ENCODE results near the gene VDR. TPM values are rescaled to one million over a fixed set of nuclear protein-coding genes. Genes with fewer than 3 reads are reported as not detected.

The VDR gene
- total and polyA plus RNA-seq, 8 donors, result 1.1 to 32.1 (median 2.2) TPM

DNA sequence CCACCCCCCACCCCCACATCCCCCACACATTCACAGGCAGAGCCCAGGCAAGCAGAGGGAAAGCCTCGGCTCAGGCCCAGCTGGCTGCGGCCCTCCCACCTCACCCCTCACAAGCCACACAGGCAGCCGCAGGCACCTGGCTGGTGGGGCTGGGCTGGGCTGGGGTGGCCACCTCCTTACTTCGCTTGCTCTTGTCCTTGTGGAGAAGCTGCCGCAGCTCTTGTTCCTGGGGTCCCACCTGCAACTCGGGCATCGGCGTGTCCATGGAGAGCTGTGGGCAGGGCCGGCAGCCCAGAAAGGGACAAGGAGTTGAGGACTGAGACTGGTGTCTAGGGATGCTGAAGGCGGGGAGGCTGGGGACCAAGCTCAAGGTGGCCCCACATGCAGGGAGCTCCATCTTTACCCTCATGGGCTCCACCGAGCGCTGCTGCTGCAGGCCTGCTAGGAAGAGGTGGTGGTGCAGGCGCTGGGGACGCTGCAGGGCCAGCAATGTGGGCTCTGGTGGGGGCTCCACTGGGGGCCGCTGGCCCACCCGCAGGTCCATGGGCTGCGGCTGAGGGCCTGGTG is 106.3 kb downstream of the VDR start:
- Histone ChIP-seq H3K36me3 (peaks cover 3 to 56% of the 10 kb centered on the region in 2 donors), H3K27me3 (no peaks in the 10 kb centered on the region), H3K4me3 (no peak overlapping the region), H3K27ac (no peak overlapping the region), H3K9me3 (no peaks in the 10 kb centered on the region), H3K4me1 (peaks cover 32 to 45% of the 10 kb centered on the region in 2 donors)
- TF ChIP-seq, protein P1, sequence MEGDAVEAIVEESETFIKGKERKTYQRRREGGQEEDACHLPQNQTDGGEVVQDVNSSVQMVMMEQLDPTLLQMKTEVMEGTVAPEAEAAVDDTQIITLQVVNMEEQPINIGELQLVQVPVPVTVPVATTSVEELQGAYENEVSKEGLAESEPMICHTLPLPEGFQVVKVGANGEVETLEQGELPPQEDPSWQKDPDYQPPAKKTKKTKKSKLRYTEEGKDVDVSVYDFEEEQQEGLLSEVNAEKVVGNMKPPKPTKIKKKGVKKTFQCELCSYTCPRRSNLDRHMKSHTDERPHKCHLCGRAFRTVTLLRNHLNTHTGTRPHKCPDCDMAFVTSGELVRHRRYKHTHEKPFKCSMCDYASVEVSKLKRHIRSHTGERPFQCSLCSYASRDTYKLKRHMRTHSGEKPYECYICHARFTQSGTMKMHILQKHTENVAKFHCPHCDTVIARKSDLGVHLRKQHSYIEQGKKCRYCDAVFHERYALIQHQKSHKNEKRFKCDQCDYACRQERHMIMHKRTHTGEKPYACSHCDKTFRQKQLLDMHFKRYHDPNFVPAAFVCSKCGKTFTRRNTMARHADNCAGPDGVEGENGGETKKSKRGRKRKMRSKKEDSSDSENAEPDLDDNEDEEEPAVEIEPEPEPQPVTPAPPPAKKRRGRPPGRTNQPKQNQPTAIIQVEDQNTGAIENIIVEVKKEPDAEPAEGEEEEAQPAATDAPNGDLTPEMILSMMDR (IDR thresholded peaks at IDR 0.05), result no peak
- DNase-seq, result peak in 1 of 4 donors; percentile 60
- ATAC-seq, result no peak
- intact Hi-C loops (cut with DNase I), result loop anchor here in 1 of 2 donors (5.0 kb wide), 1 partner anchor 39 kb away; no protein-coding TSS in a partner anchor

GRCh38 chr12:47797441-47797840 is 107.4 kb downstream of the VDR start:
- peak; percentile 15 for ATAC-seq
- no peak for DNase-seq
- Histone ChIP-seq H3K36me3 (peaks cover 3 to 66% of the 10 kb centered on the region in 2 donors), H3K4me3 (no peak overlapping the region), H3K4me1 (peaks cover 22 to 35% of the 10 kb centered on the region in 2 donors), H3K27ac (no peak overlapping the region), H3K9me3 (no peaks in the 10 kb centered on the region), H3K27me3 (no peaks in the 10 kb centered on the region)
- intact Hi-C loops (cut with DNase I), result loop anchor here in 1 of 2 donors (5.0 kb wide), 1 partner anchor 40 kb away; no protein-coding TSS in a partner anchor
- TF ChIP-seq, protein P1 (IDR thresholded peaks at IDR 0.05), result peak in 1 of 2 donors; percentile 12

- Histone ChIP-seq H3K36me3 (peaks cover 3 to 81% of the 10 kb centered on the region in 2 donors), H3K27ac (no peak overlapping the region), H3K4me1 (peaks cover 10 to 19% of the 10 kb centered on the region in 2 donors), H3K9me3 (no peaks in the 10 kb centered on the region), H3K4me3 (no peak overlapping the region), H3K27me3 (no peaks in the 10 kb centered on the region)
- TF ChIP-seq, protein P1 (IDR thresholded peaks at IDR 0.05), result no peak
- intact Hi-C loops (cut with DNase I), result loop anchor here in 1 of 2 donors (5.0 kb wide), 1 partner anchor 41 kb away; no protein-coding TSS in a partner anchor
- ATAC-seq (no peak), DNase-seq (no peak)
Observed at GRCh38 chr12:47795814-47796411, 108.9 kb downstream of the VDR start.

- no peak overlapping the region for H3K4me3 ChIP-seq
- intact Hi-C loops (cut with DNase I), result loop anchor here in 1 of 2 donors (5.0 kb wide), 1 partner anchor 42 kb away; no protein-coding TSS in a partner anchor
- no peaks in the 10 kb centered on the region for H3K27me3 ChIP-seq
- H3K36me3 ChIP-seq, result peaks cover 3 to 88% of the 10 kb centered on the region in 2 donors
- no peak for ATAC-seq
- no peaks in the 10 kb centered on the region for H3K9me3 ChIP-seq
- DNase-seq, result no peak
- TF ChIP-seq, protein P1 (IDR thresholded peaks at IDR 0.05), result no peak
- peaks cover 9 to 13% of the 10 kb centered on the region in 2 donors for H3K4me1 ChIP-seq
- no peak overlapping the region for H3K27ac ChIP-seq
Observed at GRCh38 chr12:47795121-47795813, 109.5 kb downstream of the VDR start.

- DNase-seq (no peak), ATAC-seq (no peak)
- Histone ChIP-seq H3K36me3 (peaks cover 3 to 94% of the 10 kb centered on the region in 2 donors), H3K27me3 (no peaks in the 10 kb centered on the region), H3K4me1 (peaks cover 3 to 7% of the 10 kb centered on the region in 2 donors), H3K27ac (no peak overlapping the region), H3K4me3 (no peak overlapping the region), H3K9me3 (no peaks in the 10 kb centered on the region)
- TF ChIP-seq, protein P1 (IDR thresholded peaks at IDR 0.05), result no peak
- intact Hi-C loops (cut with DNase I), result loop anchor here in 1 of 2 donors (5.0 kb wide), 1 partner anchor 43 kb away; no protein-coding TSS in a partner anchor
Observed at GRCh38 chr12:47794679-47795078, 110.1 kb downstream of the VDR start.

Data from left lung (tissue), 10 donors.